IMR-90 (cell line): ENCODE measurements around the gene MECP2. TPM values are rescaled to one million over a fixed set of nuclear protein-coding genes. Genes with fewer than 3 reads are reported as not detected.

Experiments used
- ATAC-seq: fragments of 200-7000 bp; cut with Tn5 transposase; 2 replicates; pipeline ENCODE4 v1.9.1; 2020; ENCODE audit warnings: low read depth, mild to moderate bottlenecking, moderate library complexity
- BruUV-seq: library from RNA; stranded (reverse); fragments of 400-500 nt; replicated peaks from 2 replicates; lab custom pipeline; 2021; lab: Mats Ljungman, UMichigan
- CTCF ChIA-PET: fragments of 300-600 bp; formaldehyde crosslinking; extraction: SDS; loops from one replicate; lab custom pipeline; 2021; ENCODE audit warnings: antibody characterized with exemption; lab: Yijun Ruan, JAX
- POLR2A ChIA-PET: fragments of 300-600 bp; sonication (Branson Sonifier 250); formaldehyde crosslinking; loops from one replicate; lab custom pipeline; 2022; ENCODE audit warnings: antibody characterized with exemption; ENCODE audit not compliant: unreplicated experiment; lab: Charles Lee
- DNase-seq: peaks from one replicate; pipeline ENCODE4 v3.0.0; 2013
- H2AFZ ChIP-seq: replicated peaks from 2 replicates; pipeline ENCODE3; 2013; ENCODE audit warnings: low read length, mild to moderate bottlenecking; ENCODE audit not compliant: poor library complexity
- H2AK5ac ChIP-seq: 2 replicates; pipeline ENCODE4 v1.6.1; 2013; ENCODE audit warnings: low read depth, low read length, inconsistent platforms
- H2AK9ac ChIP-seq: replicated peaks from 2 replicates; pipeline ENCODE3; 2013; ENCODE audit warnings: mild to moderate bottlenecking, low read depth, low read length, moderate library complexity; ENCODE audit not compliant: poor library complexity
- H2BK120ac ChIP-seq: 2 replicates; pipeline ENCODE4 v1.6.1; 2013; ENCODE audit warnings: low read depth, low read length, inconsistent platforms
- H2BK15ac ChIP-seq: 3 replicates; pipeline ENCODE4 v1.6.1; 2013; ENCODE audit warnings: low read depth, low read length, inconsistent platforms
- H2BK20ac ChIP-seq: 2 replicates; pipeline ENCODE4 v1.6.1; 2013; ENCODE audit warnings: low read depth, mild to moderate bottlenecking, inconsistent platforms, low read length, moderate library complexity
- H2BK5ac ChIP-seq: 2 replicates; pipeline ENCODE4 v1.6.1; 2013; ENCODE audit warnings: mild to moderate bottlenecking, low read depth, low read length, inconsistent platforms; ENCODE audit not compliant: poor library complexity, severe bottlenecking
- H3K14ac ChIP-seq: replicated peaks from 2 replicates; pipeline ENCODE4 v1.6.1; 2013; ENCODE audit warnings: low read depth, low read length, inconsistent platforms
- H3K18ac ChIP-seq: 2 replicates; pipeline ENCODE4 v1.6.1; 2013; ENCODE audit warnings: low read depth, low read length, control low read depth
- H3K23ac ChIP-seq: 2 replicates; pipeline ENCODE4 v1.6.1; 2013; ENCODE audit warnings: low read depth, low read length, inconsistent platforms
- H3K27ac ChIP-seq: 2 replicates; pipeline ENCODE4 v1.5.1; 2013; ENCODE audit warnings: mild to moderate bottlenecking, control low read depth, low read length; ENCODE audit not compliant: insufficient read depth
- H3K27me3 ChIP-seq: 2 replicates; pipeline ENCODE4 v1.6.1; 2013; ENCODE audit warnings: low read length; ENCODE audit not compliant: control insufficient read depth, insufficient read depth
- H3K36me3 ChIP-seq: 2 replicates; pipeline ENCODE4 v1.6.1; 2013; ENCODE audit warnings: low read length, mixed read lengths; ENCODE audit not compliant: control insufficient read depth, insufficient read depth
- H3K4ac ChIP-seq: 2 replicates; pipeline ENCODE4 v1.6.1; 2013; ENCODE audit warnings: low read depth, low read length, inconsistent platforms
- H3K4me1 ChIP-seq: 2 replicates; pipeline ENCODE4 v1.6.1; 2013; ENCODE audit warnings: low read length, mixed read lengths; ENCODE audit not compliant: control insufficient read depth, insufficient read depth
- H3K4me2 ChIP-seq: 2 replicates; pipeline ENCODE4 v1.6.1; 2013; ENCODE audit warnings: low read depth, mild to moderate bottlenecking, control low read depth, low read length, moderate library complexity
- H3K4me3 ChIP-seq: 2 replicates; pipeline ENCODE4 v1.5.1; 2013; ENCODE audit warnings: low read depth, mild to moderate bottlenecking, control low read depth, low read length, moderate library complexity; ENCODE audit not compliant: insufficient read depth
- H3K56ac ChIP-seq: 2 replicates; pipeline ENCODE4 v1.6.1; 2013; ENCODE audit warnings: low read length, inconsistent platforms; ENCODE audit not compliant: insufficient read depth; ENCODE audit errors: extremely low read depth
- H3K79me1 ChIP-seq, 2 experiments: 2 replicates each; pipeline ENCODE4 v1.6.1; 2013; ENCODE audit warnings: low read length in 2 of 2, inconsistent platforms in 1 of 2, low read depth in 1 of 2
- H3K9ac ChIP-seq: 2 replicates; pipeline ENCODE4 v1.6.1; 2013; ENCODE audit warnings: low read depth, low read length, control low read depth
- H3K9me1 ChIP-seq: 2 replicates; pipeline ENCODE4 v1.6.1; 2013; ENCODE audit warnings: low read length, inconsistent platforms; ENCODE audit not compliant: insufficient read depth
- H3K9me3 ChIP-seq: 2 replicates; pipeline ENCODE4 v1.6.1; 2013; ENCODE audit warnings: low read length; ENCODE audit not compliant: control insufficient read depth, insufficient read depth
- H4K20me1 ChIP-seq: 2 replicates; pipeline ENCODE4 v1.6.1; 2013; ENCODE audit warnings: low read length, inconsistent platforms; ENCODE audit not compliant: insufficient read depth
- H4K5ac ChIP-seq: 2 replicates; pipeline ENCODE4 v1.6.1; 2013; ENCODE audit warnings: mild to moderate bottlenecking, low read depth, low read length, control low read depth
- H4K8ac ChIP-seq, 2 experiments: 2 replicates each; pipeline ENCODE4 v1.6.1; 2013; ENCODE audit warnings: low read depth in 2 of 2, low read length in 2 of 2, control low read depth in 1 of 2, inconsistent platforms in 1 of 2
- H4K91ac ChIP-seq: 2 replicates; pipeline ENCODE4 v1.6.1; 2013; ENCODE audit warnings: low read depth, low read length, inconsistent platforms; ENCODE audit not compliant: insufficient read depth
- BHLHE40 ChIP-seq: fragments of 150-350 bp; IDR thresholded peaks from 2 replicates; pipeline ENCODE4 v1.6.1; 2016; ENCODE audit warnings: mild to moderate bottlenecking, low read depth, low read length
- CEBPB ChIP-seq: IDR thresholded peaks from 2 replicates; pipeline ENCODE4 v1.6.1; 2012; ENCODE audit warnings: low read depth, low read length, improper control_type of control experiment
- CHD1 ChIP-seq: IDR thresholded peaks from 2 replicates; pipeline ENCODE4 v1.6.1; 2012; ENCODE audit warnings: low read depth, low read length, improper control_type of control experiment
- FOS ChIP-seq: fragments of 150-350 bp; IDR thresholded peaks from 2 replicates; pipeline ENCODE4 v1.6.1; 2016; ENCODE audit warnings: low read depth, low read length
- MAZ ChIP-seq: IDR thresholded peaks from 2 replicates; pipeline ENCODE4 v1.6.1; 2012; ENCODE audit warnings: low read depth, mild to moderate bottlenecking, low read length, improper control_type of control experiment, moderate library complexity, borderline replicate concordance
- MXI1 ChIP-seq: IDR thresholded peaks from 2 replicates; pipeline ENCODE4 v1.6.1; 2012; ENCODE audit warnings: low read depth, mild to moderate bottlenecking, low read length, moderate library complexity, borderline replicate concordance
- NFE2L2 ChIP-seq: fragments of 150-350 bp; IDR thresholded peaks from 2 replicates; pipeline ENCODE4 v1.6.1; 2016; ENCODE audit warnings: low read depth, mild to moderate bottlenecking, low read length
- POLR2A ChIP-seq: IDR thresholded peaks from 2 replicates; pipeline ENCODE4 v1.6.1; 2012; ENCODE audit warnings: mild to moderate bottlenecking, low read depth, low read length
- RCOR1 ChIP-seq: IDR thresholded peaks from 2 replicates; pipeline ENCODE4 v1.6.1; 2012; ENCODE audit warnings: mild to moderate bottlenecking, low read length, improper control_type of control experiment; ENCODE audit not compliant: insufficient replicate concordance
- RFX5 ChIP-seq: IDR thresholded peaks from 2 replicates; pipeline ENCODE4 v1.8.0; 2012; ENCODE audit warnings: low read depth, mild to moderate bottlenecking, low read length, moderate library complexity
- SMC3 ChIP-seq: fragments of 150-350 bp; IDR thresholded peaks from 2 replicates; pipeline ENCODE4 v1.6.1; 2016; ENCODE audit warnings: low read depth, mild to moderate bottlenecking, antibody characterized with exemption, low read length, moderate library complexity
- USF2 ChIP-seq: fragments of 150-350 bp; IDR thresholded peaks from 2 replicates; pipeline ENCODE4 v1.6.1; 2017; ENCODE audit warnings: mild to moderate bottlenecking, antibody characterized with exemption, low read length, low read depth
- WGBS, 2 experiments: methylation state at CpG; one replicate each; pipeline versions ENCODE4 v1.1.5 to v1.1.7; 2013; ENCODE audit warnings: missing lambda C conversion rate in 2 of 2; ENCODE audit not compliant: insufficient read length in 1 of 2; ENCODE audit errors: extremely low coverage in 2 of 2; 5-methylcytosine and 5-hydroxymethylcytosine counted together
- dilution Hi-C: fragments of 300-500 bp; cut with HindIII; formaldehyde crosslinking; loops from one replicate; pipeline ENCODE4 v1.14.3; 2018; ENCODE audit warnings: low sequenced_read_pairs; ENCODE audit not compliant: unreplicated experiment
- in situ Hi-C: fragments of 300-500 bp; cut with MboI; formaldehyde crosslinking; loops from 3 replicates; pipeline ENCODE4 v1.14.3; 2019; ENCODE audit warnings: low sequenced_read_pairs, inconsistent platforms, mixed read lengths
- intact Hi-C: fragments of 100-400 bp; cut with micrococcal nuclease; formaldehyde crosslinking; loops from 2 replicates; pipeline ENCODE4 v1.10.0; 2022
- polyA plus RNA-seq, 3 experiments: library from polyadenylated mRNA; depleted of rRNA; stranded (reverse); fragments of >200 nt; gene quantifications; 2 replicates each; pipeline ENCODE4 v1.2.3, GENCODE V29; 2012; ENCODE audit warnings: low replicate concordance in 1 of 3
- total RNA-seq: library from RNA; depleted of rRNA; stranded (reverse); fragments of >200 nt; gene quantifications from 2 replicates; pipeline ENCODE4 v1.2.3, GENCODE V29; 2012
- TF ChIP-seq, protein P1 (sequence below): fragments of 150-350 bp; IDR thresholded peaks from 2 replicates; pipeline ENCODE4 v1.6.1; 2016; ENCODE audit warnings: low read depth, mild to moderate bottlenecking, low read length, moderate library complexity, borderline replicate concordance
- TF ChIP-seq, protein P2 (sequence below): conservative IDR thresholded peaks from 2 replicates; pipeline ENCODE4 v1.5.1; 2012; ENCODE audit warnings: mild to moderate bottlenecking, low read depth, low read length, improper control_type of control experiment

MECP2 gene
- total and polyA plus RNA-seq, 2 of the 4 experiments (the other 2 are of a cell fraction), result 8.4 to 10.1 TPM

- no peak overlapping the region for H3K56ac ChIP-seq
- no peak overlapping the region for H2BK20ac ChIP-seq
- ChIA-PET CTCF (interaction anchor here (0.9 kb wide), 1 partner anchor 10 kb away, joined by 4 read pairs; no protein-coding TSS in a partner anchor), POLR2A (no interaction called here)
- no peak overlapping the region for H3K18ac ChIP-seq
- no peak overlapping the region for H2AK5ac ChIP-seq
- H4K91ac ChIP-seq, result no peak overlapping the region
- H3K4me3 ChIP-seq, result no peak overlapping the region
- H3K79me1 ChIP-seq, result peaks cover 18 to 57% of the 10 kb centered on the region in 2 experiments; a peak in 3 of 4 replicates
- H3K36me3 ChIP-seq, result peaks cover 6% of the 10 kb centered on the region
- H2AFZ ChIP-seq, result no peak overlapping the region
- no peak overlapping the region for H2BK120ac ChIP-seq
- no TSS peak for BruUV-seq
- peaks cover 18% of the 10 kb centered on the region for H3K9me1 ChIP-seq
- H3K4me1 ChIP-seq, result peaks cover 16% of the 10 kb centered on the region
- H3K23ac ChIP-seq, result no peak overlapping the region
- no peak overlapping the region for H2BK15ac ChIP-seq
- H3K9me3 ChIP-seq, result no peaks in the 10 kb centered on the region
- dilution Hi-C loops (no loop called here), in situ Hi-C loops (no loop called here), intact Hi-C loops (no loop called here)
- 63% methylated on average over 2 of the region's 8 CpGs; no CpG with 5 or more reads in 1 of the 2 experiments for WGBS, 2 experiments
- no peak overlapping the region for H4K8ac ChIP-seq
- no peaks in the 10 kb centered on the region for H3K27me3 ChIP-seq
- H2BK5ac ChIP-seq, result no peak overlapping the region
- H4K5ac ChIP-seq, result no peak overlapping the region
- H3K14ac ChIP-seq, result no peak overlapping the region
- H3K4ac ChIP-seq, result no peak overlapping the region
- peaks cover 36% of the 10 kb centered on the region for H4K20me1 ChIP-seq
- DNase-seq (no peak), ATAC-seq (no peak)
- H3K27ac ChIP-seq, result no peak overlapping the region
- H3K4me2 ChIP-seq, result no peak overlapping the region
- H3K9ac ChIP-seq, result no peak overlapping the region
- TF ChIP-seq BHLHE40, result no peak
- TF ChIP-seq MXI1, result no peak
- TF ChIP-seq CEBPB, result no peak
- TF ChIP-seq SMC3, result no peak
- no peak for TF ChIP-seq NFE2L2
- TF ChIP-seq, protein P1, sequence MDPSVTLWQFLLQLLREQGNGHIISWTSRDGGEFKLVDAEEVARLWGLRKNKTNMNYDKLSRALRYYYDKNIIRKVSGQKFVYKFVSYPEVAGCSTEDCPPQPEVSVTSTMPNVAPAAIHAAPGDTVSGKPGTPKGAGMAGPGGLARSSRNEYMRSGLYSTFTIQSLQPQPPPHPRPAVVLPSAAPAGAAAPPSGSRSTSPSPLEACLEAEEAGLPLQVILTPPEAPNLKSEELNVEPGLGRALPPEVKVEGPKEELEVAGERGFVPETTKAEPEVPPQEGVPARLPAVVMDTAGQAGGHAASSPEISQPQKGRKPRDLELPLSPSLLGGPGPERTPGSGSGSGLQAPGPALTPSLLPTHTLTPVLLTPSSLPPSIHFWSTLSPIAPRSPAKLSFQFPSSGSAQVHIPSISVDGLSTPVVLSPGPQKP, result no peak
- TF ChIP-seq, protein P2, sequence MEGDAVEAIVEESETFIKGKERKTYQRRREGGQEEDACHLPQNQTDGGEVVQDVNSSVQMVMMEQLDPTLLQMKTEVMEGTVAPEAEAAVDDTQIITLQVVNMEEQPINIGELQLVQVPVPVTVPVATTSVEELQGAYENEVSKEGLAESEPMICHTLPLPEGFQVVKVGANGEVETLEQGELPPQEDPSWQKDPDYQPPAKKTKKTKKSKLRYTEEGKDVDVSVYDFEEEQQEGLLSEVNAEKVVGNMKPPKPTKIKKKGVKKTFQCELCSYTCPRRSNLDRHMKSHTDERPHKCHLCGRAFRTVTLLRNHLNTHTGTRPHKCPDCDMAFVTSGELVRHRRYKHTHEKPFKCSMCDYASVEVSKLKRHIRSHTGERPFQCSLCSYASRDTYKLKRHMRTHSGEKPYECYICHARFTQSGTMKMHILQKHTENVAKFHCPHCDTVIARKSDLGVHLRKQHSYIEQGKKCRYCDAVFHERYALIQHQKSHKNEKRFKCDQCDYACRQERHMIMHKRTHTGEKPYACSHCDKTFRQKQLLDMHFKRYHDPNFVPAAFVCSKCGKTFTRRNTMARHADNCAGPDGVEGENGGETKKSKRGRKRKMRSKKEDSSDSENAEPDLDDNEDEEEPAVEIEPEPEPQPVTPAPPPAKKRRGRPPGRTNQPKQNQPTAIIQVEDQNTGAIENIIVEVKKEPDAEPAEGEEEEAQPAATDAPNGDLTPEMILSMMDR, result no peak
- no peak for TF ChIP-seq MAZ
- no peak for TF ChIP-seq USF2
- TF ChIP-seq POLR2A, result no peak
- no peak for TF ChIP-seq CHD1
- no peak for TF ChIP-seq RFX5
- no peak for TF ChIP-seq RCOR1
- TF ChIP-seq FOS, result no peak
- no peak overlapping the region for H2AK9ac ChIP-seq
Measured at GRCh38 chrX:154036513-154036912, 61.0 kb downstream of the MECP2 start.
